ENCODE results near the gene RGS7BP.

Gene RGS7BP

GRCh38 chr5:64505769-64506566 is at the start of gene RGS7BP:
RGS7BP (plus strand) TSS chr5:64506015; CDS start chr5:64506625, 610 bp downstream.
- peak within 1 kb of the TSS; percentile 87 for H3K4me3 ChIP-seq (ENCODE audit: low read length)
- H3K9me3 ChIP-seq (ENCODE audit: control insufficient read depth, low read depth, low read length) = no peaks in the 10 kb centered on the region
- H3K27me3 ChIP-seq (ENCODE audit: control insufficient read depth, insufficient read depth, low read length) = peaks cover 44% of the 10 kb centered on the region
- no peaks in the 10 kb centered on the region for H3K36me3 ChIP-seq (ENCODE audit: control insufficient read depth, low read depth, low read length)
- no peak within 1 kb of the TSS for H3K27ac ChIP-seq (ENCODE audit: low read length)
- H3K4me1 ChIP-seq (ENCODE audit: control insufficient read depth, low read depth, low read length) = peaks cover 16% of the 10 kb centered on the region
- H3K9ac ChIP-seq (ENCODE audit: low read length) = peak within 1 kb of the TSS; percentile 45

DNA sequence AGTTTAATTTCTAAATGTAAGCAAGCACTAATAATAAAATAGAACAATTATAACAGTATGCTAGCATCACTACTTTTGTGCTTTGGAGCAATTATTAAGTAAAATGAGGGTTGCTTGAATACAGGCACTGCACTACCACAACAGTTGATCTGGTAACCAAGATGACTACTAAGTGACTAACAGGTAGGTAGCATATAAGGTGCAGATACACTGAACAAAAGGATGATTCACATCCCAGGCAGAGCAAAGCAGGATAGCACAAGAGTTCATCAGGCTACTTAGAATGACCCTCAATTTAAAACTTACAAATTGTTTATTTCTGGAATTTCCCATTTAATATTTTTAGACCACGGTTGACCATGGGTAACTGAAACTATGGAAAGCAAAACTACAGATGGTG is 48.0 kb upstream of the RGS7BP start:
- Histone ChIP-seq H3K27me3 (ENCODE audit: control insufficient read depth, insufficient read depth, low read length) (no peaks in the 10 kb centered on the region), H3K36me3 (ENCODE audit: control insufficient read depth, low read depth, low read length) (no peaks in the 10 kb centered on the region), H3K9ac (ENCODE audit: low read length) (no peak overlapping the region), H3K9me3 (ENCODE audit: control insufficient read depth, low read depth, low read length) (no peaks in the 10 kb centered on the region), H3K4me1 (ENCODE audit: control insufficient read depth, low read depth, low read length) (no peaks in the 10 kb centered on the region), H3K27ac (ENCODE audit: low read length) (no peak overlapping the region), H3K4me3 (ENCODE audit: low read length) (no peak overlapping the region)

GRCh38 chr5:64458948-64459347 is 46.9 kb upstream of the RGS7BP start:
- H3K4me3 ChIP-seq (ENCODE audit: low read length) = no peak overlapping the region
- H3K27ac ChIP-seq (ENCODE audit: low read length) = no peak overlapping the region
- no peaks in the 10 kb centered on the region for H3K27me3 ChIP-seq (ENCODE audit: control insufficient read depth, insufficient read depth, low read length)
- no peaks in the 10 kb centered on the region for H3K9me3 ChIP-seq (ENCODE audit: control insufficient read depth, low read depth, low read length)
- no peaks in the 10 kb centered on the region for H3K36me3 ChIP-seq (ENCODE audit: control insufficient read depth, low read depth, low read length)
- H3K9ac ChIP-seq (ENCODE audit: low read length) = no peak overlapping the region
- H3K4me1 ChIP-seq (ENCODE audit: control insufficient read depth, low read depth, low read length) = no peaks in the 10 kb centered on the region

GRCh38 chr5:64462391-64462790 is 43.4 kb upstream of the RGS7BP start:
- H3K9ac ChIP-seq (ENCODE audit: low read length) = no peak overlapping the region
- H3K27ac ChIP-seq (ENCODE audit: low read length) = no peak overlapping the region
- no peaks in the 10 kb centered on the region for H3K36me3 ChIP-seq (ENCODE audit: control insufficient read depth, low read depth, low read length)
- no peaks in the 10 kb centered on the region for H3K4me1 ChIP-seq (ENCODE audit: control insufficient read depth, low read depth, low read length)
- H3K9me3 ChIP-seq (ENCODE audit: control insufficient read depth, low read depth, low read length) = no peaks in the 10 kb centered on the region
- H3K4me3 ChIP-seq (ENCODE audit: low read length) = no peak overlapping the region
- no peaks in the 10 kb centered on the region for H3K27me3 ChIP-seq (ENCODE audit: control insufficient read depth, insufficient read depth, low read length)

GRCh38 chr5:64486163-64486562 is 19.7 kb upstream of the RGS7BP start:
- Histone ChIP-seq H3K27ac (ENCODE audit: low read length) (no peak overlapping the region), H3K27me3 (ENCODE audit: control insufficient read depth, insufficient read depth, low read length) (no peaks in the 10 kb centered on the region)

GRCh38 chr5:64487283-64487682 is 18.5 kb upstream of the RGS7BP start:
- H3K4me1 ChIP-seq (ENCODE audit: control insufficient read depth, low read depth, low read length) = no peaks in the 10 kb centered on the region
- H3K27ac ChIP-seq (ENCODE audit: low read length) = no peak overlapping the region
- no peak overlapping the region for H3K4me3 ChIP-seq (ENCODE audit: low read length)
- no peak overlapping the region for H3K9ac ChIP-seq (ENCODE audit: low read length)
- H3K9me3 ChIP-seq (ENCODE audit: control insufficient read depth, low read depth, low read length) = no peaks in the 10 kb centered on the region
- H3K36me3 ChIP-seq (ENCODE audit: control insufficient read depth, low read depth, low read length) = no peaks in the 10 kb centered on the region
- no peaks in the 10 kb centered on the region for H3K27me3 ChIP-seq (ENCODE audit: control insufficient read depth, insufficient read depth, low read length)

More at GRCh38 chr5:64486163-64486562, 19.7 kb upstream of the RGS7BP start:
- no peaks in the 10 kb centered on the region for H3K4me1 ChIP-seq (ENCODE audit: control insufficient read depth, low read depth, low read length)
- no peaks in the 10 kb centered on the region for H3K9me3 ChIP-seq (ENCODE audit: control insufficient read depth, low read depth, low read length)
- H3K36me3 ChIP-seq (ENCODE audit: control insufficient read depth, low read depth, low read length) = no peaks in the 10 kb centered on the region
- H3K9ac ChIP-seq (ENCODE audit: low read length) = no peak overlapping the region
- no peak overlapping the region for H3K4me3 ChIP-seq (ENCODE audit: low read length)

GRCh38 chr5:64489857-64490256 is 16.0 kb upstream of the RGS7BP start:
- H3K9me3 ChIP-seq (ENCODE audit: control insufficient read depth, low read depth, low read length) = no peaks in the 10 kb centered on the region
- H3K9ac ChIP-seq (ENCODE audit: low read length) = no peak overlapping the region

DNA sequence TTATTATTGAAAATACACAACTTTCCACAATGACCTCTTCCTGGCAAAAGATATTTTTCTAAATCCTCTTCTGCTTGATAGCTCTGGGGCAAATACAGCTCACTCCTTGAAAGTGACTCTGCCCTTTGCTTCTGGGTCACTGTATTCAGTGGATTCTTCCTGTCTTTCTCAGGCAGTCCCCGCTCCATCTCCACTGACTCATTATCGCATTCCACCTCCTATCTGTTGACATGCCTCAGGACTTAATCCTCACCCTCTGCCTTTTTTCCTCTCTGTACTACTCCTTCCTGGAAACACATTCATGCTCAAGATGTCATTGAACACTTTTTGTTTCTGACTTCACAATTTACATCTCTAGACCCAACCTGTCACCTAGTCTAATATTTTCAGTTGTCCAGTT is 8.4 kb upstream of the RGS7BP start:
- Histone ChIP-seq H3K4me1 (ENCODE audit: control insufficient read depth, low read depth, low read length) (peaks cover 10% of the 10 kb centered on the region), H3K27me3 (ENCODE audit: control insufficient read depth, insufficient read depth, low read length) (no peaks in the 10 kb centered on the region), H3K9ac (ENCODE audit: low read length) (no peak overlapping the region), H3K36me3 (ENCODE audit: control insufficient read depth, low read depth, low read length) (no peaks in the 10 kb centered on the region), H3K4me3 (ENCODE audit: low read length) (no peak overlapping the region), H3K9me3 (ENCODE audit: control insufficient read depth, low read depth, low read length) (no peaks in the 10 kb centered on the region), H3K27ac (ENCODE audit: low read length) (no peak overlapping the region)

More at GRCh38 chr5:64489857-64490256, 16.0 kb upstream of the RGS7BP start:
- Histone ChIP-seq H3K36me3 (ENCODE audit: control insufficient read depth, low read depth, low read length) (no peaks in the 10 kb centered on the region), H3K4me1 (ENCODE audit: control insufficient read depth, low read depth, low read length) (no peaks in the 10 kb centered on the region), H3K27me3 (ENCODE audit: control insufficient read depth, insufficient read depth, low read length) (no peaks in the 10 kb centered on the region), H3K4me3 (ENCODE audit: low read length) (no peak overlapping the region), H3K27ac (ENCODE audit: low read length) (no peak overlapping the region)

DNA sequence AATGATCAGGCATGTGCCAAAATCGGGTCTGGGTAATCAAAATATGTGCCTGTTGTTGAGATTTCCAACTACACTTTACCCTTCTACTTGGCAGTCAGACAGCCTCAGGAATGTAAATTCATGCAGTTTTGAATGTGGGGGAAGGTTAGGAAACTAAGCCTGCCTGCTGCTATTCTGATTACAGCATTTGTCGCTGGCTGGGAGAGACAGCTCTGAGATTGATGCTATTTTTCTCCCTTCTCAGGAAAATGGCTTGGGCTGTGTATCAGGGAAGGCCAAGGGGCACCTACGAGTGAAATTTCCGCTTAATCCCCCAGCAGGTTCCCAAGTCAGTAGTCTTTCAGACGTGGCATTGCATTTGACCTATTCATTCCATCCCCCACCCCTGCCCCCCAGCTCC is 3.6 kb upstream of the RGS7BP start:
- no peak overlapping the region for H3K27ac ChIP-seq (ENCODE audit: low read length)
- no peak overlapping the region for H3K4me3 ChIP-seq (ENCODE audit: low read length)
- peaks cover 16% of the 10 kb centered on the region for H3K4me1 ChIP-seq (ENCODE audit: control insufficient read depth, low read depth, low read length)
- peaks cover 32% of the 10 kb centered on the region for H3K27me3 ChIP-seq (ENCODE audit: control insufficient read depth, insufficient read depth, low read length)
- H3K9me3 ChIP-seq (ENCODE audit: control insufficient read depth, low read depth, low read length) = no peaks in the 10 kb centered on the region
- H3K36me3 ChIP-seq (ENCODE audit: control insufficient read depth, low read depth, low read length) = no peaks in the 10 kb centered on the region
- no peak overlapping the region for H3K9ac ChIP-seq (ENCODE audit: low read length)

DNA sequence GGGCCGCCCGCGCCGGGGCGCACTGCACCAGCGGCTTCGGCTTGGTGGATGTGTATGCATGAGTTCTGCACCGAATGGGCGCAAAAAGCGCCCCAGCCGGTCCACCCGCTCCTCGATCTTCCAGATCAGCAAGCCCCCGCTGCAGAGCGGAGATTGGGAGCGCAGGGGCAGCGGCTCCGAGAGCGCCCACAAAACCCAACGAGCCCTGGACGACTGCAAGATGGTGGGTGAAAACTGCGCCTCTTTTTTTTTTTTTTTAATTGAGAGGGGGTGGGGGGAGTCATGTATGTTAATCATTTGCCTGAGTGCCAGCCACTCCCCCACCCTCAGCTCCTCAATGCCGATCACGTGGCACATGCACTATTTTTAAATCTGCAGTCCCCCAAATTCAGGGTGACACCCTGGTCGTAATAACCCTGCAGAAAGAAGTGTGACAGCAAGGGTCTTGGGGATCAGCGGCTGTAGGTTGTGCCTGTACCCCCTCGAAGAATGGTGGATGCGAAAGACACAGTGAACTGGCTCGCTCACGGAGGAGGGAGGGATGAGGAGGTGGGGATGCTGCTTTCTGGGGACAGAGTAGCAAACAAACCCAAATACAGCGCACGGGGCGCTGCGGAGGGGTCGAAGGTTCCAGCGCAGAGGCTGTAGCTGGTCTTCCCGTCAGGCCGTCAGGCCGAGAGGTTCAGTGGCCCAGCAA is 900 bp downstream of the RGS7BP start:
- peak overlapping the region; percentile 45 for H3K9ac ChIP-seq (ENCODE audit: low read length)
- H3K4me1 ChIP-seq (ENCODE audit: control insufficient read depth, low read depth, low read length) = peaks cover 12% of the 10 kb centered on the region
- no peaks in the 10 kb centered on the region for H3K9me3 ChIP-seq (ENCODE audit: control insufficient read depth, low read depth, low read length)
- H3K36me3 ChIP-seq (ENCODE audit: control insufficient read depth, low read depth, low read length) = no peaks in the 10 kb centered on the region
- peak overlapping the region; percentile 87 for H3K4me3 ChIP-seq (ENCODE audit: low read length)
- H3K27me3 ChIP-seq (ENCODE audit: control insufficient read depth, insufficient read depth, low read length) = peaks cover 44% of the 10 kb centered on the region
- H3K27ac ChIP-seq (ENCODE audit: low read length) = no peak overlapping the region

DNA sequence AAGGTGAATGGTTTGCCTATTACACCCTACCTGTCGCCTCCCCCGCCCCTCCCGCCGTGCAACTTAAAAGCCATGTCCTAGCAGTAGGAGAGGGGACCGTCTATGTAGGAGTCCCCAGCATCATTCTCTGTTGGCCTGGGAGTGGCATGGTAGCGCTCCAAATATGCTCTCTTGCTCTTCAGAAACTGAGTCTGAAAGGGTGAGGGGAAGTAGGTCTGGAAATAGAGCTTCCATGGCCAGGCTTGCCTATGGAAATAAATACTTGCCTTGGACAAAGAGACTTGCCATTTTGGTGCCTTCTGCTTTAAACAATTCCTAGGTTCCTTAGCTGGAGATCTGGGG is 1.4 kb downstream of the RGS7BP start:
- Histone ChIP-seq H3K27me3 (ENCODE audit: control insufficient read depth, insufficient read depth, low read length) (peaks cover 44% of the 10 kb centered on the region), H3K9me3 (ENCODE audit: control insufficient read depth, low read depth, low read length) (no peaks in the 10 kb centered on the region), H3K27ac (ENCODE audit: low read length) (no peak overlapping the region), H3K9ac (ENCODE audit: low read length) (peak overlapping the region; percentile 45), H3K4me3 (ENCODE audit: low read length) (peak overlapping the region; percentile 87), H3K4me1 (ENCODE audit: control insufficient read depth, low read depth, low read length) (peaks cover 7% of the 10 kb centered on the region), H3K36me3 (ENCODE audit: control insufficient read depth, low read depth, low read length) (no peaks in the 10 kb centered on the region)

DNA sequence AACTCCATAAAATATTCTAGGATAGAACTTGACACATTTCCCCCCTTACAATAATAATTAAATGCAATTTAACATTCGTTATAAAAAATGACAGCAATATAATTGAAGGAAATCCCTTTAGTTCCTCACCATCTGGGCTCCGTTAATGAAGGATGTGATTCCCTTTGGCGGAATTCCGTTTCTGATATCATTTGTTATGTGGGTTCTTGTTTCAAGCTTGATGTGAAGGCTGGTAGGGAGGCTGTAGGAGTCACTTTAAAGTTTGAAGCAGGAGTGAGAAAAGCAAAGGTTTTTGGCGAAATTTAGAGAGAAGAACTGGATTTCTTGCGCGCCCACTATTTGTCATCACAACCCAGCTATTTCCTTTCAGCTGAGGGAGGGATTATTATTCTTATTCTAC is 4.0 kb downstream of the RGS7BP start:
- no peaks in the 10 kb centered on the region for H3K4me1 ChIP-seq (ENCODE audit: control insufficient read depth, low read depth, low read length)
- H3K27me3 ChIP-seq (ENCODE audit: control insufficient read depth, insufficient read depth, low read length) = peaks cover 29% of the 10 kb centered on the region
- H3K36me3 ChIP-seq (ENCODE audit: control insufficient read depth, low read depth, low read length) = no peaks in the 10 kb centered on the region
- no peak overlapping the region for H3K9ac ChIP-seq (ENCODE audit: low read length)
- H3K4me3 ChIP-seq (ENCODE audit: low read length) = no peak overlapping the region
- H3K9me3 ChIP-seq (ENCODE audit: control insufficient read depth, low read depth, low read length) = no peaks in the 10 kb centered on the region
- no peak overlapping the region for H3K27ac ChIP-seq (ENCODE audit: low read length)
